ENCODE results near the gene CRKL.
A peak's percentile ranks its signal among the peaks of the same experiment; 100 is the strongest.

CRKL gene

DNA sequence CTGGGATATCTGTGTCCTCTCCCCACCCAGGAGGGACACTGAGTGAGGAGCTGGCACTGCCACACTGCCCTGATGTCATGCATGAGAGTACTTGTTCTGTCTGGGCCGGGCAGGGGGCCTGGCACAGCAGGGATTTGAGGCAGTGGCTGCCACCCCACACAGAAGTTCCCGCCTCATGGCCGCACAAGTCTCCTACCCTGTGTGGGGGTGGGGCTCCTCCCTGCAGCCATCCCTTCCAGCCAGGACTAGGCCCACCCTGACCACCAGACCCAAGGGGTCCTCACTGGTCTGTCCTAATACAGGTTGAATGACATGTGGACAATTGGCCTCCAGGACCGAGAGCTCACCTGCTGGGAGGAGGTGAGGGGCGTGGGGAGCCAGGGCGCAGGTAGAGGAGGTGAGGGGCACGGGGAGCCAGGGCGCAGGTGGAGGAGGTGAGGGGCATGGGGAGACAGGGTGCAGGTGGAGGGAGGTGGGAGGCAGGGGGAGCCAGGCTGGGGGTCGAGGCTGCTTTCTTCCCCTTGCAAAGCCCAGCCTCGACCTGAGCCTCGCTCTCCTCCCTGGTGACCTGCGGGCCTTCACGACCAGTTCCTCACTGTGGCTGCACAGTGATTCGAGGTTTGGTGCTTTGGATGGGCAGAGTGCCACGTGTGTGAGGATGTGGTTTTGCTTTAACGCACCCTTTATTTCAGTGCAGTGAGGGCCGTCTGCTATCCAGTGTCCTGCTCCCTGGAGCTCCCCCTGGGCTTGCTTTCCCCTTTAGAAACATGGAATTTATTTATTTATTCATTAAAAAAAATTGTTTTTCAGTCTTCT lies 72.3 kb downstream of the CRKL start:
- no peak for TF ChIP-seq POLR2AphosphoS5 (IDR thresholded peaks at IDR 0.05; ENCODE audit: low read depth)
- no peak for TF ChIP-seq SPI1 (IDR thresholded peaks at IDR 0.05; ENCODE audit: borderline replicate concordance, low read depth)
- TF ChIP-seq, protein P1, sequence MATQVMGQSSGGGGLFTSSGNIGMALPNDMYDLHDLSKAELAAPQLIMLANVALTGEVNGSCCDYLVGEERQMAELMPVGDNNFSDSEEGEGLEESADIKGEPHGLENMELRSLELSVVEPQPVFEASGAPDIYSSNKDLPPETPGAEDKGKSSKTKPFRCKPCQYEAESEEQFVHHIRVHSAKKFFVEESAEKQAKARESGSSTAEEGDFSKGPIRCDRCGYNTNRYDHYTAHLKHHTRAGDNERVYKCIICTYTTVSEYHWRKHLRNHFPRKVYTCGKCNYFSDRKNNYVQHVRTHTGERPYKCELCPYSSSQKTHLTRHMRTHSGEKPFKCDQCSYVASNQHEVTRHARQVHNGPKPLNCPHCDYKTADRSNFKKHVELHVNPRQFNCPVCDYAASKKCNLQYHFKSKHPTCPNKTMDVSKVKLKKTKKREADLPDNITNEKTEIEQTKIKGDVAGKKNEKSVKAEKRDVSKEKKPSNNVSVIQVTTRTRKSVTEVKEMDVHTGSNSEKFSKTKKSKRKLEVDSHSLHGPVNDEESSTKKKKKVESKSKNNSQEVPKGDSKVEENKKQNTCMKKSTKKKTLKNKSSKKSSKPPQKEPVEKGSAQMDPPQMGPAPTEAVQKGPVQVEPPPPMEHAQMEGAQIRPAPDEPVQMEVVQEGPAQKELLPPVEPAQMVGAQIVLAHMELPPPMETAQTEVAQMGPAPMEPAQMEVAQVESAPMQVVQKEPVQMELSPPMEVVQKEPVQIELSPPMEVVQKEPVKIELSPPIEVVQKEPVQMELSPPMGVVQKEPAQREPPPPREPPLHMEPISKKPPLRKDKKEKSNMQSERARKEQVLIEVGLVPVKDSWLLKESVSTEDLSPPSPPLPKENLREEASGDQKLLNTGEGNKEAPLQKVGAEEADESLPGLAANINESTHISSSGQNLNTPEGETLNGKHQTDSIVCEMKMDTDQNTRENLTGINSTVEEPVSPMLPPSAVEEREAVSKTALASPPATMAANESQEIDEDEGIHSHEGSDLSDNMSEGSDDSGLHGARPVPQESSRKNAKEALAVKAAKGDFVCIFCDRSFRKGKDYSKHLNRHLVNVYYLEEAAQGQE (IDR thresholded peaks at IDR 0.05; ENCODE audit: insufficient replicate concordance, low read depth), result no peak
- TF ChIP-seq, protein P2, sequence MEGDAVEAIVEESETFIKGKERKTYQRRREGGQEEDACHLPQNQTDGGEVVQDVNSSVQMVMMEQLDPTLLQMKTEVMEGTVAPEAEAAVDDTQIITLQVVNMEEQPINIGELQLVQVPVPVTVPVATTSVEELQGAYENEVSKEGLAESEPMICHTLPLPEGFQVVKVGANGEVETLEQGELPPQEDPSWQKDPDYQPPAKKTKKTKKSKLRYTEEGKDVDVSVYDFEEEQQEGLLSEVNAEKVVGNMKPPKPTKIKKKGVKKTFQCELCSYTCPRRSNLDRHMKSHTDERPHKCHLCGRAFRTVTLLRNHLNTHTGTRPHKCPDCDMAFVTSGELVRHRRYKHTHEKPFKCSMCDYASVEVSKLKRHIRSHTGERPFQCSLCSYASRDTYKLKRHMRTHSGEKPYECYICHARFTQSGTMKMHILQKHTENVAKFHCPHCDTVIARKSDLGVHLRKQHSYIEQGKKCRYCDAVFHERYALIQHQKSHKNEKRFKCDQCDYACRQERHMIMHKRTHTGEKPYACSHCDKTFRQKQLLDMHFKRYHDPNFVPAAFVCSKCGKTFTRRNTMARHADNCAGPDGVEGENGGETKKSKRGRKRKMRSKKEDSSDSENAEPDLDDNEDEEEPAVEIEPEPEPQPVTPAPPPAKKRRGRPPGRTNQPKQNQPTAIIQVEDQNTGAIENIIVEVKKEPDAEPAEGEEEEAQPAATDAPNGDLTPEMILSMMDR (IDR thresholded peaks at IDR 0.05; ENCODE audit: insufficient read depth, low read length), result no peak
- no peak for TF ChIP-seq GABPA (IDR thresholded peaks at IDR 0.05; ENCODE audit: low read depth)
- no peaks in the 10 kb centered on the region for H3K27me3 ChIP-seq (ENCODE audit: insufficient read depth, poor library complexity, severe bottlenecking)
- no peak overlapping the region for H3K4me3 ChIP-seq (replicated peaks; ENCODE audit: insufficient read depth, low read length)
- peak in 1 of 2 experiments; percentile 25 for DNase-seq (ENCODE audit: low read depth in 1 of 2, low spot score in 1 of 2)
- H3K27ac ChIP-seq (replicated peaks), result no peak overlapping the region

DNA sequence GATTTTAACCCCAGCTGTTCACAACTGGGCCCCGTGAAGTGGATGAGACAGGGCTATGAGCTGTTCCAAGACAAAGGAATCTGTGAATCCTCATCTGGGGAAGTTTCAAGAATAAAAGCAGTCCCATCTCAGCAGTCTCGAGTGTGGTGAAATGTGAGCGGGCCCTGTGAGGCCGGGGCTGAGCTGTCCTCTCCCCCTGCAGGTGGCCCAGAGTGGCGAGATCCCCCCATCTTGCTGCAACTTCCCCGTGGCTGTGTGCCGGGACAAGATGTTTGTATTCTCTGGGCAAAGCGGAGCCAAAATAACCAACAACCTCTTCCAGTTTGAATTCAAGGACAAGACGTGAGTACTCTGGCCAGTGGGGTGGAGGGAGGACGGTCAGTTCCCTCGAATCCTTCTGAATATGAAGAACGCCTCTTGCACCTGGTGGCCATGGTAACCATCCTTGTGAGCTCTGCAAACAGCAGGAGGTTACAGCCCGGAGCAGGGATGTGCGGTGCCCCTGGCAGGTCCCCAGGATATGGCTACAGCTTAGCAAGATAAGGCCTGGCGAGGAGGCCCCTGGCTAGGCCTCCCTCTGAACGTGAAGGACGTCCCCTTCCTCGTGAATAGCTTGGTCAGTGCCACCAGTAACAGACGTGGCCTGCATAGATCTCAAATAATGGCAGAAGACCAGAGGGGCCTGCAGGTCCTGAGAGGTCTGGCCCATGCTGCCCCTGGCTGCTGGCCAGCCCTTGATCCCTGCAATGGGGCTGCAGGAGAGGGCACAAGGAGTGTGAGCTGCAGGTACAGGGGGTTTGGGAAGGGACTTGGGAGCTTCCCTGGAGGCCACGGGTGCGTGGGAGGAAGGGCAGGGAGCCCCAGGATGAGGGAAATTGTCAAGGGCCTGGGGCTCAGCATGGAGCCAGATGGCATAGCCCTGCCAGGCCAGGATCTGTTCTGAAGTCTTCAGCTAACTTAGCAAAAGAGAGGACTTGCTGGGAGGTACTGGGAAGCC lies 73.3 kb downstream of the CRKL start:
- no peak for TF ChIP-seq POLR2AphosphoS5 (IDR thresholded peaks at IDR 0.05; ENCODE audit: low read depth)
- TF ChIP-seq, protein P1 (IDR thresholded peaks at IDR 0.05; ENCODE audit: insufficient replicate concordance, low read depth), result no peak
- TF ChIP-seq GABPA (IDR thresholded peaks at IDR 0.05; ENCODE audit: low read depth), result no peak
- no peak for TF ChIP-seq SPI1 (IDR thresholded peaks at IDR 0.05; ENCODE audit: borderline replicate concordance, low read depth)
- TF ChIP-seq, protein P2 (IDR thresholded peaks at IDR 0.05; ENCODE audit: insufficient read depth, low read length), result no peak
- no peak for DNase-seq (ENCODE audit: low read depth in 1 of 2, low spot score in 1 of 2)
- no peaks in the 10 kb centered on the region for H3K27me3 ChIP-seq (ENCODE audit: insufficient read depth, poor library complexity, severe bottlenecking)
- no peak overlapping the region for H3K4me3 ChIP-seq (replicated peaks; ENCODE audit: insufficient read depth, low read length)
- H3K27ac ChIP-seq (replicated peaks), result no peak overlapping the region

DNA sequence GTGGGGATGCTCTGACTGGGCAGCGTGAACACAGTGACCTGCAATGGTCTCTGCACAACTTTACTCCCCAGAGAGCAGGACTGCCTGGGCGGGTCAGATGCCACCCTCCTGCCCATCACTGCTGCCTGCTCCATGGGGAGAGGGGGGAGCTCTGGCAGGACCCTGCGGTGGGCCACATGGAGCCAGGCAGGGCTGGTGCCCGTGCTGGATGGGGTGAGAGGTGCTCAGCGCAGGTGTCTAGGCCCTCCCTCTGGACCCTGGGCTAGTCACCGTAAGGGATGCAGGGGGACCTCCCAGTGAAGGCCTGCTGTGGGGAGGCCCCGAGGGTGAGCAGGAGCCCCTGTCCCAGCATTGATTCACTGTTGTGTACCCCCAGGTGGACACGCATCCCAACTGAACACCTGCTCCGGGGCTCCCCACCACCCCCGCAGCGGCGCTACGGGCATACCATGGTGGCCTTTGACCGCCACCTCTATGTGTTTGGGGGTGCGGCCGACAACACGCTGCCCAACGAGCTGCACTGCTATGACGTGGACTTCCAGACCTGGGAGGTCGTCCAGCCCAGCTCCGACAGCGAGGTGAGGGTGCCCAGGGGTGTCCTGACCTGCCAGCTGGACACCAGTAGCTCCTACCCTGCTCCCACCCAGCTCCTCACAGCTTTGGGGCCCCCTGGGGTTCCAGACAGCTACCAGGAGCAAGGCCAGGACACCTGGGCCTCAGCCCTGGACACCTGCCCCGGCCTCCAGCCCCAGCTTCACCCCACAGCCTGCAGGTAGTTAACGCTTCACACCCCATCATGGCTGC lies 74.2 kb downstream of the CRKL start:
- no peak for DNase-seq (ENCODE audit: low read depth in 1 of 2, low spot score in 1 of 2)
- Histone ChIP-seq H3K4me3 (replicated peaks; ENCODE audit: insufficient read depth, low read length) (no peak overlapping the region), H3K27ac (replicated peaks) (no peak overlapping the region), H3K27me3 (ENCODE audit: insufficient read depth, poor library complexity, severe bottlenecking) (no peaks in the 10 kb centered on the region)
- TF ChIP-seq, protein P1 (IDR thresholded peaks at IDR 0.05; ENCODE audit: insufficient replicate concordance, low read depth), result no peak
- TF ChIP-seq GABPA (IDR thresholded peaks at IDR 0.05; ENCODE audit: low read depth) (no peak), POLR2AphosphoS5 (IDR thresholded peaks at IDR 0.05; ENCODE audit: low read depth) (no peak), SPI1 (IDR thresholded peaks at IDR 0.05; ENCODE audit: borderline replicate concordance, low read depth) (no peak)
- TF ChIP-seq, protein P2 (IDR thresholded peaks at IDR 0.05; ENCODE audit: insufficient read depth, low read length), result no peak
